ENCODE data around the gene PAK4.
A peak's percentile ranks its signal among the peaks of the same experiment; 100 is the strongest.

Gene PAK4

DNA sequence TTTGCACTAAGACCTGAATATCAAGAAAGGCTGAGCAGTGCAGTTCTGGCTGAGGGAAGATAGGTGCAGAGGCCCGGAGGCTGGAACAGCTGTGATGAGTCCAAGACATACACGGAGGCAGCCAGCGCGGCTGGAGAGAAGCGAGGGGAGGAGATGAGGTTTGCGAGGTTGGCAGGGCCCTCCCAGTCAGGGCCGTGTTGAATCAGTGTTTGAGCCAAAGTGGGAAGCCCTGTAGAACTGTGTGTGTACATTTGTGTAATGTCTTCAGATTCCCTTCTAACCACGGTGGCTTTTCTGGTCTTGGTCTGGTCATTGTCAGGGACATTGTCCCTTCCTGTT is 34.9 kb downstream of the PAK4 start:
- TF ChIP-seq CTCF (IDR thresholded peaks at IDR 0.05; ENCODE audit: unreplicated experiment in 3 of 3): no peak
- H3K4me3 Mint-ChIP-seq: no peak overlapping the region
- no peaks in the 10 kb centered on the region for H3K9me3 Mint-ChIP-seq
- peaks cover 29% of the 10 kb centered on the region for H3K4me1 Mint-ChIP-seq
- H3K27ac Mint-ChIP-seq: peak overlapping the region; percentile 66 to 79 (median 72)
- H3K36me3 Mint-ChIP-seq (ENCODE audit: low read depth): no peaks in the 10 kb centered on the region
- H3K27me3 Mint-ChIP-seq (ENCODE audit: low read depth): no peaks in the 10 kb centered on the region

DNA sequence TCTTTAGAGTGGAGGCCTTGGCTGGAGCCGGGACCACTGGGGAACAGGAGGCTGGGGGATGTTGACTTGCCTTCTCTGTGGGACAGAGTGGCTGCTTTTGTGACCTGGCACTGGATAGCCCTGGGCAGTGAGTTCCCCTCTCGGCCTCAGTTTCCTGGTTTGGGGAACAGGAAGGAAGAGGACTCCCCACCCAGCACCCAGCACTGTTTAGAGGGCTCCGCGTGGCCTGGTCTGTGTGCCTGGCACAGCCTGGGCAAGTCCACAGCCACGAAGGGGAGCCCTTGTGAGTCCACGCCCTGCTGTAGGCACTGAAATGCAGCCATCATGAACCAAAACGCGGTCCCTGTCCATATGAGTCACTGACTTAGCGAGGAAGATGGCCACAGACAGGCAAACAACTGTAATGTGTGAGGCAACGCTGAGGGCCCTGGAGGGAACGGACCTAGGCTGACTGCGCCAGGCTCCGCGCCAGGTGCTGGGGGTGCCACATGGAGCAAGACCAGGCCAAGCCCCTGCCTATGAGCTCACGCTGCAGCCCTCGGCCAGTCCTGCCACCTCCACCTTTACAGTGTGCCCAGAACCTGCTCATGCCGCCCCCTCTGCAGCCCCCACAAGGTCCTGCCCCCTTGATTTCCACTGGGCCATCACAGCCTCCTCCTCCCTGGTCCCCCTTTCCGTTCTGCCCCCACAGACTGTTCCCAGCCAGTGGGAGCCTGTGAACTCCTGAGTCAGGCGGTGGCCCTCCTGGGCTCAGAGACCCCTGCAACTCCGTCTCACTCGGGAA is 35.5 kb downstream of the PAK4 start:
- no peaks in the 10 kb centered on the region for H3K36me3 Mint-ChIP-seq (ENCODE audit: low read depth)
- peak overlapping the region; percentile 66 to 79 (median 72) for H3K27ac Mint-ChIP-seq

GRCh38 chr19:39162441-39163043 is 37.0 kb downstream of the PAK4 start:
- TF ChIP-seq CTCF (IDR thresholded peaks at IDR 0.05; ENCODE audit: unreplicated experiment in 3 of 3): no peak
- Mint-ChIP-seq H3K4me3 (no peak overlapping the region), H3K27ac (peak overlapping the region; percentile 23 to 40 (median 28)), H3K36me3 (ENCODE audit: low read depth) (no peaks in the 10 kb centered on the region), H3K27me3 (ENCODE audit: low read depth) (no peaks in the 10 kb centered on the region), H3K4me1 (peaks cover 21% of the 10 kb centered on the region), H3K9me3 (no peaks in the 10 kb centered on the region)

More for the DNA sequence above, 35.5 kb downstream of the PAK4 start:
- H3K9me3 Mint-ChIP-seq: no peaks in the 10 kb centered on the region
- peaks cover 29% of the 10 kb centered on the region for H3K4me1 Mint-ChIP-seq
- TF ChIP-seq CTCF (IDR thresholded peaks at IDR 0.05; ENCODE audit: unreplicated experiment in 3 of 3): no peak
- H3K4me3 Mint-ChIP-seq: no peak overlapping the region
- no peaks in the 10 kb centered on the region for H3K27me3 Mint-ChIP-seq (ENCODE audit: low read depth)

- Mint-ChIP-seq H3K9me3 (no peaks in the 10 kb centered on the region), H3K4me1 (peaks cover 14% of the 10 kb centered on the region), H3K36me3 (ENCODE audit: low read depth) (no peaks in the 10 kb centered on the region), H3K27ac (no peak overlapping the region), H3K4me3 (no peak overlapping the region), H3K27me3 (ENCODE audit: low read depth) (no peaks in the 10 kb centered on the region)
- no peak for TF ChIP-seq CTCF (IDR thresholded peaks at IDR 0.05; ENCODE audit: unreplicated experiment in 3 of 3)
Observed at GRCh38 chr19:39163621-39164020, 38.0 kb downstream of the PAK4 start.

DNA sequence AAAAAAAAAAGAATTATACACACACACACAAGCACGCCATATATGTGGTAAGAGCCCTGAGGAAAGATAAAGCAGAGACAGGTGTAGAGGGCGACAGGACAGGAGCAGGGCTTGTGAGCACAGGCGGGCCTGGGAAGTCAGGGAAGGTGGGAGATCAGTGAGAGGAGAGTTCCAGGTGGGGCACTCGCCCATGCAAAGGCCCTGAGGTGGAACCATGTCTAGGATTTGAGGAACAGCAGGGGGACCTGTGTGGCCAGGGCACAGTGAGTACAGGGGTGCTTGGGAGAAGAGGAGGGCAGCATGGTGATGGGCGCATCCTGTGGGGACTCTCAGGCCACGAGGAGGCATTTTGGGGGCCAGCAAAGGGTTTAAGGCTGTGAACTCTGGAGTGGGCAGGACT is 38.7 kb downstream of the PAK4 start:
- H3K4me1 Mint-ChIP-seq: peaks cover 14% of the 10 kb centered on the region
- H3K27ac Mint-ChIP-seq: peak overlapping the region in 1 of 3 experiments; percentile 43
- H3K9me3 Mint-ChIP-seq: no peaks in the 10 kb centered on the region
- H3K27me3 Mint-ChIP-seq (ENCODE audit: low read depth): no peaks in the 10 kb centered on the region
- no peak for TF ChIP-seq CTCF (IDR thresholded peaks at IDR 0.05; ENCODE audit: unreplicated experiment in 3 of 3)
- no peak overlapping the region for H3K4me3 Mint-ChIP-seq
- peaks cover 6% of the 10 kb centered on the region for H3K36me3 Mint-ChIP-seq (ENCODE audit: low read depth)

DNA sequence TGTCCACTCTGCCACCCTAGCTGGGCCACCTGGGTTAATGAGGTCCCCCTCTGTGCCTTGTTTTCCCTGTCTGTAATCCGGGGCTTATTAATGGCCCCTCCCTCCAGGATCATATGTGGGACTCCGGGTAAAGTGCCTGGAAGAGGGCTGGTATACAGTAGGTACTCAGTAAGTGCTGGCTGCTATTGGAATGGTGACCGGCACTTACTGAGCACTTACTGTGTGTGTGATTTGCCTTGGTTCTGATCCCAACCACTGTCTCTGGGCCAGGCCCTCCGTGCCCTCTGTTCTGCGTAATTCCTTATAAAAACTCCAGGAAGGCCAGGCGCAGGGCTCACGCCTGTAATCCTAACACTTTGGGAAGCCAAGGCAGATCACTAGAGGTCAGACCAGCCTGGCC is 40.3 kb downstream of the PAK4 start:
- no peaks in the 10 kb centered on the region for H3K9me3 Mint-ChIP-seq
- H3K36me3 Mint-ChIP-seq (ENCODE audit: low read depth): peaks cover 6% of the 10 kb centered on the region
- no peak overlapping the region for H3K4me3 Mint-ChIP-seq
- no peak overlapping the region for H3K27ac Mint-ChIP-seq
- no peak for TF ChIP-seq CTCF (IDR thresholded peaks at IDR 0.05; ENCODE audit: unreplicated experiment in 3 of 3)
- H3K4me1 Mint-ChIP-seq: peaks cover 6% of the 10 kb centered on the region
- no peaks in the 10 kb centered on the region for H3K27me3 Mint-ChIP-seq (ENCODE audit: low read depth)

Measured in nephron (organoid).